Gastroesophageal sphincter (tissue), 3 donors: ENCODE results near the gene GADD45A.

Experiments used
- EP300 ChIP-seq: sonication (generic); formaldehyde crosslinking; IDR thresholded peaks from one replicate; pipeline ENCODE4 v1.6.1; 2017; ENCODE audit warnings: antibody characterized with exemption, mild to moderate bottlenecking
- POLR2A ChIP-seq, 2 donors: fragments of 450-650 bp; IDR thresholded peaks; one replicate each; pipeline ENCODE4 v1.6.1; 2017; ENCODE audit warnings: antibody characterized with exemption in 2 of 2, mild to moderate bottlenecking in 2 of 2, moderate library complexity in 1 of 2
- POLR2AphosphoS5 ChIP-seq: sonication (generic); formaldehyde crosslinking; IDR thresholded peaks from one replicate; pipeline ENCODE4 v1.6.1; 2017; ENCODE audit warnings: antibody characterized with exemption
- TF ChIP-seq, protein P1 (sequence below), 4 experiments: fragments of 200-600 bp in 2 of 4; fragments of 450-650 bp in 2 of 4; sonication (generic) in 1 of 4; IDR thresholded peaks; one replicate each; pipeline ENCODE4 v1.5.1; 2017 to 2019; ENCODE audit warnings: antibody characterized with exemption in 4 of 4, mild to moderate bottlenecking in 2 of 4, moderate library complexity in 2 of 4

DNA sequence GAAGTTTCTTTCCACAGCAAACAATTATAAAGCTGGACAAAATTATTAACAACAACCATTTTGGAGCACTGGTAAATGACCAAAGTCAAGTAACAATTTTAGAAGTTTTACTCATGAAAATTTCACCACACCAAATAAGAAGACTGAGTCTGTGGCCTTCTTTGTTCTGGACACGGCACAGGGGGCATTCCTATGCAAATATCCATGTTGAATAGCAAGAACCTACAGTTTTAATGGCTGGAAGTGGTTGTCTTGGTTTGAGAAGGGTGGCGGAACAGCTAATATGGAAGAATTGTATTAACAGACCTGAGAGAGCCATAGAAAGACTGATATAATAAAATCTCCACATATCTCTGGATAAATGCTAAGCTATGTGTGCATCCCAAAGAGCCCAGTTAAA lies 29.4 kb upstream of the GADD45A start:
- TF ChIP-seq, protein P1, sequence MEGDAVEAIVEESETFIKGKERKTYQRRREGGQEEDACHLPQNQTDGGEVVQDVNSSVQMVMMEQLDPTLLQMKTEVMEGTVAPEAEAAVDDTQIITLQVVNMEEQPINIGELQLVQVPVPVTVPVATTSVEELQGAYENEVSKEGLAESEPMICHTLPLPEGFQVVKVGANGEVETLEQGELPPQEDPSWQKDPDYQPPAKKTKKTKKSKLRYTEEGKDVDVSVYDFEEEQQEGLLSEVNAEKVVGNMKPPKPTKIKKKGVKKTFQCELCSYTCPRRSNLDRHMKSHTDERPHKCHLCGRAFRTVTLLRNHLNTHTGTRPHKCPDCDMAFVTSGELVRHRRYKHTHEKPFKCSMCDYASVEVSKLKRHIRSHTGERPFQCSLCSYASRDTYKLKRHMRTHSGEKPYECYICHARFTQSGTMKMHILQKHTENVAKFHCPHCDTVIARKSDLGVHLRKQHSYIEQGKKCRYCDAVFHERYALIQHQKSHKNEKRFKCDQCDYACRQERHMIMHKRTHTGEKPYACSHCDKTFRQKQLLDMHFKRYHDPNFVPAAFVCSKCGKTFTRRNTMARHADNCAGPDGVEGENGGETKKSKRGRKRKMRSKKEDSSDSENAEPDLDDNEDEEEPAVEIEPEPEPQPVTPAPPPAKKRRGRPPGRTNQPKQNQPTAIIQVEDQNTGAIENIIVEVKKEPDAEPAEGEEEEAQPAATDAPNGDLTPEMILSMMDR (IDR thresholded peaks at IDR 0.05): no peak
- TF ChIP-seq POLR2AphosphoS5: no peak
- no peak for TF ChIP-seq POLR2A (IDR thresholded peaks at IDR 0.05)
- no peak for TF ChIP-seq EP300
